CD4-positive, alpha-beta T cell (primary cell): ENCODE results near the gene IKZF1. TPM values are rescaled to one million over a fixed set of nuclear protein-coding genes. Genes with fewer than 3 reads are reported as not detected.
A peak's percentile ranks its signal among the peaks of the same experiment; 100 is the strongest.

Experiments
- ATAC-seq: fragments of 200-7000 bp; cut with Tn5 transposase; one replicate; pipeline ENCODE4 v1.10.0; 2022; ENCODE audit warnings: mild to moderate bottlenecking; ENCODE audit not compliant: poor library complexity
- CTCF ChIA-PET: fragments of 350-600 bp; sonication (Branson Sonifier 250); formaldehyde crosslinking; loops from one replicate; lab custom pipeline; 2021; ENCODE audit warnings: antibody characterized with exemption, inconsistent platforms; lab: Charles Lee
- POLR2A ChIA-PET: fragments of 350-600 bp; sonication (Branson Sonifier 250); formaldehyde crosslinking; loops from one replicate; lab custom pipeline; 2021; ENCODE audit warnings: antibody characterized with exemption, inconsistent platforms; lab: Charles Lee
- DNase-seq, 14 experiments: peaks; one replicate each; pipeline ENCODE4 v3.0.0-alpha.2; 2013 to 2020; ENCODE audit warnings: mixed read lengths in 2 of 14
- H3K27ac ChIP-seq, 2 donors: one replicate each; pipeline versions ENCODE4 v1.5.1 to v1.7.0; 2013; ENCODE audit warnings: low read length in 2 of 2, low read depth in 1 of 2, mild to moderate bottlenecking in 1 of 2
- H3K27me3 ChIP-seq, 2 experiments: 1 replicate in 1 of 2; 2 replicates in 1 of 2; pipeline versions ENCODE4 v1.6.1 to v1.7.0; 2013; ENCODE audit warnings: low read length in 2 of 2, control low read depth in 1 of 2, mild to moderate bottlenecking in 1 of 2, moderate library complexity in 1 of 2; ENCODE audit not compliant: insufficient read depth in 2 of 2, control insufficient read depth in 1 of 2
- H3K36me3 ChIP-seq: one replicate; pipeline ENCODE4 v1.6.1; 2013; ENCODE audit warnings: low read length, control low read depth; ENCODE audit not compliant: insufficient read depth
- H3K4me1 ChIP-seq: one replicate; pipeline ENCODE4 v1.6.1; 2013; ENCODE audit warnings: low read length, control low read depth; ENCODE audit not compliant: insufficient read depth
- H3K4me3 ChIP-seq: one replicate; pipeline ENCODE4 v1.5.1; 2013; ENCODE audit warnings: mild to moderate bottlenecking, low read length, moderate library complexity
- H3K9me3 ChIP-seq, 2 experiments: 1 replicate in 1 of 2; 2 replicates in 1 of 2; pipeline versions ENCODE4 v1.6.1 to v1.7.0; 2013; ENCODE audit warnings: low read length in 2 of 2, mild to moderate bottlenecking in 2 of 2, control low read depth in 1 of 2, moderate library complexity in 1 of 2; ENCODE audit not compliant: control insufficient read depth in 1 of 2, insufficient read depth in 1 of 2
- H3K27ac Mint-ChIP-seq: one replicate; pipeline ENCODE4 v1.8.0; 2020; ENCODE audit warnings: mixed read lengths
- H3K27me3 Mint-ChIP-seq: one replicate; pipeline ENCODE4 v1.8.0; 2021; ENCODE audit warnings: mixed read lengths
- H3K36me3 Mint-ChIP-seq: one replicate; pipeline ENCODE4 v1.8.0; 2021; ENCODE audit warnings: low read depth, mixed read lengths
- H3K4me1 Mint-ChIP-seq: one replicate; pipeline ENCODE4 v1.8.0; 2021; ENCODE audit warnings: low read depth, mixed read lengths
- H3K4me3 Mint-ChIP-seq: one replicate; pipeline ENCODE4 v1.8.0; 2020; ENCODE audit warnings: mild to moderate bottlenecking, mixed read lengths
- H3K9me3 Mint-ChIP-seq: one replicate; pipeline ENCODE4 v1.8.0; 2020; ENCODE audit warnings: mixed read lengths
- CTCF ChIP-seq: fragments of 200-600 bp; IDR thresholded peaks from one replicate; pipeline ENCODE4 v1.8.0; 2022; ENCODE audit warnings: antibody characterized with exemption, mild to moderate bottlenecking
- intact Hi-C, 2 experiments: fragments of 100-400 bp; cut with DNase I in 1 of 2; cut with micrococcal nuclease in 1 of 2; formaldehyde crosslinking; loops; one replicate each; pipeline versions ENCODE4 v1.15.1 to v1.9.0; 2023 to 2025; cut with DNase I, micrococcal nuclease
- total RNA-seq, 174 experiments: library from RNA in 2 of 174; stranded (reverse) in 2 of 174; gene quantifications; one replicate each; pipeline ENCODE4 v1.2.3 and lab custom pipeline; 2021 to 2026

The IKZF1 gene
- total RNA-seq, 2 experiments from 2014 or later, result 297 to 300 TPM

GRCh38 chr7:50273301-50273700 is 31.2 kb upstream of the IKZF1 start:
- no peaks in the 10 kb centered on the region for H3K27me3 ChIP-seq
- peak overlapping the region; percentile 90 for H3K27ac Mint-ChIP-seq
- intact Hi-C loops, result loop anchor here in 1 of 2 experiments (2.0 kb wide), 1 partner anchor 30 kb away; no protein-coding TSS in a partner anchor
- CTCF ChIA-PET, result interaction anchor here (1.1 to 3.1 kb wide), 6 partner anchors 10 to 68 kb away, joined by 3 to 12 read pairs (median 3); no protein-coding TSS in a partner anchor
- no peaks in the 10 kb centered on the region for H3K9me3 ChIP-seq
- no peaks in the 10 kb centered on the region for H3K9me3 Mint-ChIP-seq
- peaks cover 80% of the 10 kb centered on the region for H3K4me1 Mint-ChIP-seq
- DNase-seq, result no peak
- POLR2A ChIA-PET, result interaction anchor here (1.0 to 16.3 kb wide), 7 partner anchors 9 to 69 kb away, joined by 3 to 350 read pairs (median 3); partner anchors contain the start of gene IKZF1
- no peak overlapping the region for H3K4me3 ChIP-seq
- H3K36me3 Mint-ChIP-seq, result no peaks in the 10 kb centered on the region
- peaks cover 49% of the 10 kb centered on the region for H3K4me1 ChIP-seq
- TF ChIP-seq CTCF, result no peak
- no peak overlapping the region for H3K4me3 Mint-ChIP-seq
- no peaks in the 10 kb centered on the region for H3K27me3 Mint-ChIP-seq
- no peaks in the 10 kb centered on the region for H3K36me3 ChIP-seq
- no peak overlapping the region for H3K27ac ChIP-seq
- no peak for ATAC-seq

- peaks cover 77% of the 10 kb centered on the region for H3K4me1 Mint-ChIP-seq
- no peaks in the 10 kb centered on the region for H3K9me3 Mint-ChIP-seq
- ChIA-PET CTCF (interaction anchor here (1.1 to 3.1 kb wide), 6 partner anchors 10 to 68 kb away, joined by 3 to 12 read pairs (median 3); no protein-coding TSS in a partner anchor), POLR2A (interaction anchor here (1.0 to 16.3 kb wide), 8 partner anchors 9 to 89 kb away, joined by 3 to 350 read pairs (median 3); partner anchors contain the start of gene IKZF1)
- intact Hi-C loops, result loop anchor here in 1 of 2 experiments (2.0 kb wide), 1 partner anchor 29 kb away; no protein-coding TSS in a partner anchor
- no peak for DNase-seq
- no peak overlapping the region for H3K4me3 Mint-ChIP-seq
- no peaks in the 10 kb centered on the region for H3K9me3 ChIP-seq
- H3K4me3 ChIP-seq, result no peak overlapping the region
- no peaks in the 10 kb centered on the region for H3K36me3 ChIP-seq
- no peaks in the 10 kb centered on the region for H3K27me3 Mint-ChIP-seq
- ATAC-seq, result no peak
- TF ChIP-seq CTCF, result no peak
- H3K4me1 ChIP-seq, result peaks cover 44% of the 10 kb centered on the region
- no peaks in the 10 kb centered on the region for H3K27me3 ChIP-seq
- H3K36me3 Mint-ChIP-seq, result no peaks in the 10 kb centered on the region
- no peak overlapping the region for H3K27ac ChIP-seq
- peak overlapping the region; percentile 56 for H3K27ac Mint-ChIP-seq
Observed at GRCh38 chr7:50273870-50274269, 30.6 kb upstream of the IKZF1 start.

- H3K27ac Mint-ChIP-seq, result peak overlapping the region; percentile 56
- POLR2A ChIA-PET, result interaction anchor here (0.7 to 16.3 kb wide), 7 partner anchors 8 to 88 kb away, joined by 3 to 350 read pairs (median 3); partner anchors contain the start of gene IKZF1
- no peaks in the 10 kb centered on the region for H3K36me3 Mint-ChIP-seq
- no peak for DNase-seq
- TF ChIP-seq CTCF, result no peak
- H3K4me1 Mint-ChIP-seq, result peaks cover 77% of the 10 kb centered on the region
- Histone ChIP-seq H3K4me1 (peaks cover 39% of the 10 kb centered on the region), H3K36me3 (no peaks in the 10 kb centered on the region), H3K27me3 (no peaks in the 10 kb centered on the region), H3K27ac (no peak overlapping the region), H3K9me3 (no peaks in the 10 kb centered on the region), H3K4me3 (no peak overlapping the region)
- no peaks in the 10 kb centered on the region for H3K27me3 Mint-ChIP-seq
- CTCF ChIA-PET, result interaction anchor here (1.1 to 3.1 kb wide), 6 partner anchors 9 to 69 kb away, joined by 3 to 12 read pairs (median 4); no protein-coding TSS in a partner anchor
- H3K9me3 Mint-ChIP-seq, result no peaks in the 10 kb centered on the region
- intact Hi-C loops, result no loop called here
- no peak overlapping the region for H3K4me3 Mint-ChIP-seq
- no peak for ATAC-seq
Observed at GRCh38 chr7:50274361-50274760, 30.2 kb upstream of the IKZF1 start.
